H9 (cell line): Measurements from ENCODE around the gene SBK1. TPM values are rescaled to one million over a fixed set of nuclear protein-coding genes. Genes with fewer than 3 reads are reported as not detected.
A peak's percentile ranks its signal among the peaks of the same experiment; 100 is the strongest.
"Not testable (repeated sequence)": the region's sequence is repeated elsewhere in the genome, so short reads cannot be mapped to it uniquely, and the experiment has no call there.

Experiments
- DNase-seq: peaks from one replicate; pipeline ENCODE4 v3.0.0-alpha.2; 2017
- H2AFZ ChIP-seq: one replicate; pipeline ENCODE4 v1.6.1; 2013; ENCODE audit warnings: mild to moderate bottlenecking, low read length, control low read depth, moderate library complexity
- H2AK5ac ChIP-seq: 2 replicates; pipeline ENCODE4 v1.6.1; 2013; ENCODE audit warnings: low read length, control low read depth, mixed read lengths; ENCODE audit not compliant: insufficient read length
- H2BK120ac ChIP-seq: one replicate; pipeline ENCODE4 v1.6.1; 2013; ENCODE audit warnings: low read depth, mild to moderate bottlenecking, low read length, control low read depth, inconsistent platforms; ENCODE audit not compliant: poor library complexity, severe bottlenecking
- H2BK12ac ChIP-seq: 2 replicates; pipeline ENCODE4 v1.6.1; 2013; ENCODE audit warnings: low read length, control low read depth, mixed read lengths, low read depth; ENCODE audit not compliant: insufficient read length
- H2BK15ac ChIP-seq: 2 replicates; pipeline ENCODE4 v1.6.1; 2013; ENCODE audit warnings: low read depth, low read length, control low read depth
- H2BK20ac ChIP-seq: one replicate; pipeline ENCODE4 v1.6.1; 2013; ENCODE audit warnings: low read depth, mild to moderate bottlenecking, low read length, control low read depth, inconsistent platforms; ENCODE audit not compliant: poor library complexity, severe bottlenecking
- H2BK5ac ChIP-seq: 2 replicates; pipeline ENCODE4 v1.6.1; 2013; ENCODE audit warnings: low read length, control low read depth, mixed read lengths; ENCODE audit not compliant: insufficient read length
- H3K14ac ChIP-seq: 2 replicates; pipeline ENCODE4 v1.6.1; 2013; ENCODE audit warnings: low read length, control low read depth; ENCODE audit not compliant: insufficient read depth
- H3K18ac ChIP-seq: 2 replicates; pipeline ENCODE4 v1.6.1; 2013; ENCODE audit warnings: low read depth, mild to moderate bottlenecking, mixed read lengths, low read length, control low read depth; ENCODE audit not compliant: insufficient read length
- H3K23ac ChIP-seq: 2 replicates; pipeline ENCODE4 v1.6.1; 2013; ENCODE audit warnings: low read length, control low read depth, mixed read lengths, low read depth; ENCODE audit not compliant: insufficient read length
- H3K23me2 ChIP-seq: 2 replicates; pipeline ENCODE4 v1.6.1; 2013; ENCODE audit warnings: low read depth, mild to moderate bottlenecking, mixed read lengths, low read length, control low read depth; ENCODE audit not compliant: insufficient read length, poor library complexity, severe bottlenecking
- H3K27ac ChIP-seq: 2 replicates; pipeline ENCODE4 v1.5.1; 2013; ENCODE audit warnings: low read length, control low read depth, mixed read lengths, low read depth; ENCODE audit not compliant: insufficient read length
- H3K27me3 ChIP-seq: 2 replicates; pipeline ENCODE4 v1.6.1; 2013; ENCODE audit warnings: low read length, control low read depth, inconsistent platforms; ENCODE audit not compliant: insufficient read depth
- H3K4ac ChIP-seq: 2 replicates; pipeline ENCODE4 v1.6.1; 2013; ENCODE audit warnings: low read depth, mild to moderate bottlenecking, control low read depth, inconsistent platforms, low read length, moderate library complexity
- H3K4me1 ChIP-seq: 2 replicates; pipeline ENCODE4 v1.6.1; 2013; ENCODE audit warnings: low read length, control low read depth, inconsistent platforms; ENCODE audit not compliant: insufficient read depth
- H3K4me2 ChIP-seq: 2 replicates; pipeline ENCODE4 v1.6.1; 2013; ENCODE audit warnings: low read length, control low read depth, mixed read lengths; ENCODE audit not compliant: insufficient read length, insufficient read depth
- H3K56ac ChIP-seq: 2 replicates; pipeline ENCODE4 v1.6.1; 2013; ENCODE audit warnings: low read depth, mild to moderate bottlenecking, mixed read lengths, low read length, control low read depth; ENCODE audit not compliant: insufficient read length
- H3K79me1 ChIP-seq: 2 replicates; pipeline ENCODE4 v1.6.1; 2013; ENCODE audit warnings: low read depth, mild to moderate bottlenecking, moderate library complexity, low read length, control low read depth, inconsistent platforms; ENCODE audit not compliant: insufficient read depth, poor library complexity, severe bottlenecking
- H3K79me2 ChIP-seq: 2 replicates; pipeline ENCODE4 v1.6.1; 2013; ENCODE audit warnings: low read length, control low read depth, inconsistent platforms; ENCODE audit not compliant: insufficient read depth
- H3K9ac ChIP-seq: 2 replicates; pipeline ENCODE4 v1.6.1; 2013; ENCODE audit warnings: low read length, control low read depth, mixed read lengths; ENCODE audit not compliant: insufficient read length; ENCODE audit errors: extremely low read depth
- H3K9me3 ChIP-seq: one replicate; pipeline ENCODE4 v1.6.1; 2013; ENCODE audit warnings: low read depth, low read length, inconsistent platforms; ENCODE audit not compliant: control insufficient read depth
- H3T11ph ChIP-seq: one replicate; pipeline ENCODE4 v1.6.1; 2013; ENCODE audit warnings: mild to moderate bottlenecking, low read length, control low read depth, inconsistent platforms
- H4K20me1 ChIP-seq: one replicate; pipeline ENCODE4 v1.6.1; 2013; ENCODE audit not compliant: control insufficient read depth, insufficient read length, insufficient read depth
- H4K5ac ChIP-seq: 2 replicates; pipeline ENCODE4 v1.6.1; 2013; ENCODE audit warnings: low read depth, mild to moderate bottlenecking, mixed read lengths, low read length, control low read depth; ENCODE audit not compliant: insufficient read length
- H4K8ac ChIP-seq: replicated peaks from 2 replicates; pipeline ENCODE4 v1.6.1; 2013; ENCODE audit warnings: low read length, control low read depth, mixed read lengths, low read depth; ENCODE audit not compliant: insufficient read length
- H4K91ac ChIP-seq: 2 replicates; pipeline ENCODE4 v1.6.1; 2013; ENCODE audit warnings: low read depth, mild to moderate bottlenecking, moderate library complexity, mixed read lengths, low read length, control low read depth; ENCODE audit not compliant: insufficient read length
- H3K27ac Mint-ChIP-seq, 3 experiments: 2 replicates in 2 of 3; 3 replicates in 1 of 3; pipeline ENCODE4 v1.8.0; 2020 to 2021; ENCODE audit warnings: mixed read lengths in 3 of 3, mild to moderate bottlenecking in 1 of 3, moderate library complexity in 1 of 3
- H3K27me3 Mint-ChIP-seq: 2 replicates; pipeline ENCODE4 v1.8.0; 2021; ENCODE audit warnings: low read depth, mild to moderate bottlenecking, moderate library complexity, mixed read lengths
- H3K36me3 Mint-ChIP-seq, 3 experiments: 2 replicates in 2 of 3; 3 replicates in 1 of 3; pipeline ENCODE4 v1.8.0; 2020 to 2021; ENCODE audit warnings: low read depth in 3 of 3, mixed read lengths in 3 of 3; ENCODE audit not compliant: insufficient read depth in 1 of 3
- H3K4me1 Mint-ChIP-seq, 2 experiments: 2 replicates each; pipeline ENCODE4 v1.8.0; 2020; ENCODE audit warnings: mixed read lengths in 2 of 2
- H3K4me3 Mint-ChIP-seq, 2 experiments: 2 replicates in 1 of 2; 3 replicates in 1 of 2; pipeline ENCODE4 v1.8.0; 2020 to 2021; ENCODE audit warnings: mild to moderate bottlenecking in 2 of 2, mixed read lengths in 2 of 2, moderate library complexity in 1 of 2
- H3K9me3 Mint-ChIP-seq, 2 experiments: 2 replicates in 1 of 2; 3 replicates in 1 of 2; pipeline ENCODE4 v1.8.0; 2020; ENCODE audit warnings: mild to moderate bottlenecking in 2 of 2, mixed read lengths in 2 of 2, moderate library complexity in 1 of 2
- WGBS: extraction: QIAGEN DNeasy Blood & Tissue Kit; methylation state at CpG from one replicate; pipeline ENCODE4 v1.1.7; 2013; ENCODE audit warnings: missing lambda C conversion rate, low lambda C conversion rate, mixed read lengths; ENCODE audit not compliant: insufficient read length; ENCODE audit errors: extremely low coverage; 5-methylcytosine and 5-hydroxymethylcytosine counted together
- total RNA-seq: library from RNA; stranded (reverse); gene quantifications from 2 replicates; pipeline ENCODE4 v1.2.1, GENCODE V29; 2021
- TF ChIP-seq, protein P1 (sequence below): fragments of 200-600 bp; sonication (generic); conservative IDR thresholded peaks from 3 replicates; pipeline ENCODE4 v1.8.0; 2021; ENCODE audit warnings: antibody characterized with exemption, mild to moderate bottlenecking

Gene SBK1
- total RNA-seq, 1 experiment from 2014 or later: 65.5 TPM

DNA sequence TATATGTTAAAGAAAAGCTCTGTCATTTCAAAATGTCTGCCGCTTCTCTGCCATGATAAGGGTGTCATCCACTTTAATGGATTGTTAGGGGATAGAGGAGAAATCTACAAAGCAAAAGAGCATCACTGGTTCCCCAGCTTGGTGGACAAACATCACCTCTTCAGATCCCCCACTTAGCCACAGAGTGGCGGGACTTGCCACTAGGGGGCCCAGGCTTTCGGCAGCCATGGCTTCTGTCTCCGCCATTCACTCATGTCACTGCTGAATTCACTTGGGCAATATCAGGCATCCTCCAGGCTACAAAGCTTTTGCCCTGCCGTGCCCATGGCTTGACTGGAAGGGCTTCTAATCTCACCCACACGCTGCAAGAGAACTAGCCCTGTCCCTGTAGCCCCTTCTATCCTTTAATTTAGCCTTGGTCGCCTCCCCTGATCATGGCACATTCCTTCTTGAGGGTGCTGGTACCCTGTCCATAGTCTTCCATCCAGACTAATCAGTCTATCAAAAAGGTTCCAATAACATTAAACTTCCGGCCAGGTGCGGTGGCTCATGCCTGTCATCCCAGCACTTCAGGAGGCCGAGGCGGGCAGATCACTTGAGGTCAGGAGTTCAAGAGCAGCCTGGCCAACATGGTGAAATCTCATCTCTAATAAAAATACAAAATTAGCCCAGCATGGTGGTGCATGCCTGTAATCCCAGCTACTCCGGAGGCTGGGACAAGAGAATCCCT is 34.7 kb downstream of the SBK1 start:
- Histone ChIP-seq H3T11ph (no peak overlapping the region), H3K4me2 (no peak overlapping the region), H3K18ac (no peak overlapping the region), H2BK5ac (no peak overlapping the region), H2BK15ac (no peak overlapping the region), H3K23me2 (no peaks in the 10 kb centered on the region), H3K4me1 (no peaks in the 10 kb centered on the region; the same call in 1 of the 2 replicates), H3K27ac (no peak overlapping the region), H2BK20ac (no peak overlapping the region), H2AFZ (no peak overlapping the region), H4K8ac (no peak overlapping the region), H4K91ac (no peak overlapping the region), H3K9me3 (no peaks in the 10 kb centered on the region), H2BK12ac (no peak overlapping the region), H3K4ac (no peak overlapping the region), H3K27me3 (no peaks in the 10 kb centered on the region), H3K79me1 (no peaks in the 10 kb centered on the region), H2BK120ac (no peak overlapping the region), H3K23ac (no peak overlapping the region), H3K79me2 (no peaks in the 10 kb centered on the region), H3K9ac (no peak overlapping the region), H4K20me1 (no peaks in the 10 kb centered on the region), H3K56ac (no peak overlapping the region), H2AK5ac (no peak overlapping the region), H4K5ac (no peak overlapping the region), H3K14ac (no peak overlapping the region)
- Mint-ChIP-seq H3K4me3 (no peak overlapping the region), H3K27ac (no peak overlapping the region), H3K4me1 (peaks cover 6 to 14% of the 10 kb centered on the region in 2 experiments; a peak in 3 of 4 replicates), H3K9me3 (no peaks in the 10 kb centered on the region), H3K36me3 (peaks cover 0 to 6% (median 0%) of the 10 kb centered on the region in 3 experiments; a peak in 2 of 7 replicates), H3K27me3 (no peaks in the 10 kb centered on the region; the same call in 1 of the 2 replicates)
- DNase-seq: peak; percentile 77
- TF ChIP-seq, protein P1, sequence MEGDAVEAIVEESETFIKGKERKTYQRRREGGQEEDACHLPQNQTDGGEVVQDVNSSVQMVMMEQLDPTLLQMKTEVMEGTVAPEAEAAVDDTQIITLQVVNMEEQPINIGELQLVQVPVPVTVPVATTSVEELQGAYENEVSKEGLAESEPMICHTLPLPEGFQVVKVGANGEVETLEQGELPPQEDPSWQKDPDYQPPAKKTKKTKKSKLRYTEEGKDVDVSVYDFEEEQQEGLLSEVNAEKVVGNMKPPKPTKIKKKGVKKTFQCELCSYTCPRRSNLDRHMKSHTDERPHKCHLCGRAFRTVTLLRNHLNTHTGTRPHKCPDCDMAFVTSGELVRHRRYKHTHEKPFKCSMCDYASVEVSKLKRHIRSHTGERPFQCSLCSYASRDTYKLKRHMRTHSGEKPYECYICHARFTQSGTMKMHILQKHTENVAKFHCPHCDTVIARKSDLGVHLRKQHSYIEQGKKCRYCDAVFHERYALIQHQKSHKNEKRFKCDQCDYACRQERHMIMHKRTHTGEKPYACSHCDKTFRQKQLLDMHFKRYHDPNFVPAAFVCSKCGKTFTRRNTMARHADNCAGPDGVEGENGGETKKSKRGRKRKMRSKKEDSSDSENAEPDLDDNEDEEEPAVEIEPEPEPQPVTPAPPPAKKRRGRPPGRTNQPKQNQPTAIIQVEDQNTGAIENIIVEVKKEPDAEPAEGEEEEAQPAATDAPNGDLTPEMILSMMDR: peak; percentile 92
- no CpG with 5 or more reads among the region's 12 CpGs for WGBS

DNA sequence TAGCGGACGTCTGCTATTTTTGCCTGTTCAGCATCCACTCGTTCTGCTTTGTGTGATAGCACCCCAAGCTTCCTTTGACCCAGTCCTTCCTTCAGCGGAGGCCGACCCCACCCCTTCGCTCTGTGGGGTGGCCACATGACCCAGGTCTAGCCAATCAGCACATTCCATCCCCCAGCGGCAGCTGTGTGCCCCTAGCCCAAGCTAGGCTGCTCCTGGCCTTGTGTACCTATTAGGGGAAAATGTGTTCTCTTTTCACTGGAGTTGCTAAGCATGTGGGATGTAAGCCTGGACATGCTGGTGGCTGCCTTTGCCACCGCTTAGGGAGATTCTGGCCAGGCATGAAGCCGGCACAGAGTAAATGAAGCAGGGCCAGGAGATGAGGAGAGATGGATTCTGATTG is 37.9 kb downstream of the SBK1 start:
- H2BK120ac ChIP-seq, H4K8ac ChIP-seq, H3K27ac Mint-ChIP-seq, H3K56ac ChIP-seq, H3K9me3 Mint-ChIP-seq, H4K5ac ChIP-seq, H3K23ac ChIP-seq, H3K4me1 ChIP-seq, H2BK5ac ChIP-seq, H2BK15ac ChIP-seq, H2BK12ac ChIP-seq, H3K4me2 ChIP-seq, H3K36me3 Mint-ChIP-seq, H3K14ac ChIP-seq, H3K79me2 ChIP-seq, H3K27me3 Mint-ChIP-seq, H3K4me3 Mint-ChIP-seq, H2BK20ac ChIP-seq, H3T11ph ChIP-seq, H3K18ac ChIP-seq, H3K27me3 ChIP-seq, H4K20me1 ChIP-seq, H3K9me3 ChIP-seq, H3K79me1 ChIP-seq, H3K27ac ChIP-seq, H4K91ac ChIP-seq, H2AK5ac ChIP-seq, H3K4ac ChIP-seq, H3K9ac ChIP-seq, H3K23me2 ChIP-seq, H2AFZ ChIP-seq: not testable (repeated sequence)
- peaks cover 6 to 10% of the 10 kb centered on the region in 2 experiments; a peak in 3 of 4 replicates for H3K4me1 Mint-ChIP-seq
- DNase-seq: peak; percentile 79
- WGBS: no CpG with 5 or more reads among the region's 9 CpGs
